Type B pancreatic cell (in vitro differentiated cells): ENCODE measurements around the gene WNT11. TPM values are rescaled to one million over a fixed set of nuclear protein-coding genes. Genes with fewer than 3 reads are reported as not detected.

Source experiments
- DNase-seq: peaks from one replicate; pipeline ENCODE4 v3.0.0; 2021; ENCODE audit warnings: mixed read lengths; ENCODE audit not compliant: unreplicated experiment; ENCODE audit errors: extremely low spot score
- H3K27ac Mint-ChIP-seq: 2 replicates; pipeline ENCODE4 v1.8.0; 2021; ENCODE audit warnings: mild to moderate bottlenecking, mixed read lengths
- H3K27me3 Mint-ChIP-seq: 2 replicates; pipeline ENCODE4 v1.8.0; 2021; ENCODE audit warnings: mixed read lengths
- H3K36me3 Mint-ChIP-seq: 2 replicates; pipeline ENCODE4 v1.8.0; 2021; ENCODE audit warnings: mixed read lengths
- H3K4me1 Mint-ChIP-seq: one replicate; pipeline ENCODE4 v1.8.0; 2021; ENCODE audit warnings: mixed read lengths; ENCODE audit not compliant: unreplicated experiment
- H3K4me3 Mint-ChIP-seq: 2 replicates; pipeline ENCODE4 v1.8.0; 2021; ENCODE audit warnings: mild to moderate bottlenecking, mixed read lengths
- H3K9me3 Mint-ChIP-seq: 2 replicates; pipeline ENCODE4 v1.8.0; 2021; ENCODE audit warnings: mixed read lengths
- CTCF ChIP-seq: fragments of 200-600 bp; sonication (generic); conservative IDR thresholded peaks from 2 replicates; pipeline ENCODE4 v1.5.0; 2021; ENCODE audit warnings: antibody characterized with exemption, mild to moderate bottlenecking
- total RNA-seq: library from RNA; stranded (reverse); gene quantifications from 2 replicates; pipeline ENCODE4 v1.2.1, GENCODE V29; 2021; ENCODE audit warnings: low replicate concordance

Gene WNT11
- total RNA-seq, 1 donor from 2014 or later: 18.2 TPM

DNA sequence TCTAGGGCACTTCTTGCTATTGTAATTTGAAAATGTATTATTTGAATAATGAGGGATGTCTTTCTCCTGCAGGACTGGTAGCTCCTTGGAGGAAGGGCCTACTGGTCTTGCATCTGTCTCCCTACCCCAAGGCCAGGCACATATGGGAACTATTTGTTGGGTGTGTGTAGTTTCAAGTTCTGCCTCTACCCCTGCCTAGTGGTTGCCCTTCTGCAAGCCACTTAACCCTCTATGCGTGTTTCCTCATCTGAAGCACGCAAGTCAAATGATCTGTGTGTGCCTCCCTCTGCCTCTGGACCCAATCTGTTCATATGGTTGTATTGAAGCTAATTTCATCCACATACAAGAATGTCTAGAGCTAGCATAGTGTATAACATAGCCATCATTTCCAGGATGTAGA, 67.0 kb downstream of the WNT11 start:
- peaks cover 10% of the 10 kb centered on the region for H3K4me1 Mint-ChIP-seq
- DNase-seq: no peak
- no peak overlapping the region for H3K4me3 Mint-ChIP-seq
- H3K27ac Mint-ChIP-seq: peak overlapping the region; percentile 58
- no peak for TF ChIP-seq CTCF
- no peaks in the 10 kb centered on the region for H3K27me3 Mint-ChIP-seq
- peaks cover 20% of the 10 kb centered on the region for H3K36me3 Mint-ChIP-seq
- H3K9me3 Mint-ChIP-seq: no peaks in the 10 kb centered on the region

Other genes starting within 250 kb of the WNT11 start
- gene THAP12, start 174.6 kb upstream of the WNT11 start, total RNA-seq: 34.8 and 52.8 TPM in 2 replicates
- gene GVQW3, start 174.8 kb upstream of the WNT11 start, total RNA-seq: 3.9 and 9.9 TPM in 2 replicates
- 20.1 and 32.3 TPM in 2 replicates for gene EMSY, start 238.5 kb upstream of the WNT11 start, total RNA-seq